Keratinocyte (primary cell): ENCODE results near the gene OPN1LW.

Experiments used
- EZH2 ChIP-seq: IDR thresholded peaks from one replicate; pipeline ENCODE4 v1.6.1; 2012; ENCODE audit warnings: inconsistent platforms, mild to moderate bottlenecking, low read length, moderate library complexity
- TF ChIP-seq, protein P1 (sequence below), 3 experiments: IDR thresholded peaks in 1 of 3; conservative IDR thresholded peaks in 1 of 3; optimal IDR thresholded peaks in 1 of 3; 2 replicates in 2 of 3; 3 replicates in 1 of 3; pipeline versions ENCODE3 to v1.5.1; 2011; ENCODE audit warnings: low read length in 3 of 3, mild to moderate bottlenecking in 3 of 3, moderate library complexity in 2 of 3, control low read depth in 1 of 3, inconsistent platforms in 1 of 3; ENCODE audit not compliant: insufficient read depth in 2 of 3; ENCODE audit errors: extremely low read depth in 1 of 3

DNA sequence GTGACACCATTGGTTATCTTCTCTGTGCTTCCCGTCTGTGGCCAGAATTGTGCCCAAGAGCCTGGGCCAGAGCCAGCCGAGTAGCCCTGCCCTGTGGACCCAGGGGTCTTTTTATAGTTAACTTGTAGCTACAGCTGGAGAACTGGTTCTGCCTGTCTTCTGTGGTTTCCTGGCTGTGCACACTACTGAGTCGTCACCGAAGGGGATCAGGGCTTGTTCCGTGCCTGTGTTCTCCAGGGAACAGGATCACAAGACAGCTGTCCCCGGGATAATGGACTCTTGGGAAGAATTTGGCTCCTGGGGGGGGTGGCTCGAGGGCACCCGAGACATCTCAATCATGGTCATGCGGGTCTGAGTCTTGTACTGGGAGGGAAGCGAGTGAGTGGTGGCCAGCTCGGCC, 22.1 kb upstream of the OPN1LW start:
- TF ChIP-seq, protein P1, sequence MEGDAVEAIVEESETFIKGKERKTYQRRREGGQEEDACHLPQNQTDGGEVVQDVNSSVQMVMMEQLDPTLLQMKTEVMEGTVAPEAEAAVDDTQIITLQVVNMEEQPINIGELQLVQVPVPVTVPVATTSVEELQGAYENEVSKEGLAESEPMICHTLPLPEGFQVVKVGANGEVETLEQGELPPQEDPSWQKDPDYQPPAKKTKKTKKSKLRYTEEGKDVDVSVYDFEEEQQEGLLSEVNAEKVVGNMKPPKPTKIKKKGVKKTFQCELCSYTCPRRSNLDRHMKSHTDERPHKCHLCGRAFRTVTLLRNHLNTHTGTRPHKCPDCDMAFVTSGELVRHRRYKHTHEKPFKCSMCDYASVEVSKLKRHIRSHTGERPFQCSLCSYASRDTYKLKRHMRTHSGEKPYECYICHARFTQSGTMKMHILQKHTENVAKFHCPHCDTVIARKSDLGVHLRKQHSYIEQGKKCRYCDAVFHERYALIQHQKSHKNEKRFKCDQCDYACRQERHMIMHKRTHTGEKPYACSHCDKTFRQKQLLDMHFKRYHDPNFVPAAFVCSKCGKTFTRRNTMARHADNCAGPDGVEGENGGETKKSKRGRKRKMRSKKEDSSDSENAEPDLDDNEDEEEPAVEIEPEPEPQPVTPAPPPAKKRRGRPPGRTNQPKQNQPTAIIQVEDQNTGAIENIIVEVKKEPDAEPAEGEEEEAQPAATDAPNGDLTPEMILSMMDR (optimal IDR thresholded peaks at IDR 0.05 in 1 of 3, IDR thresholded peaks at IDR 0.05 in 1 of 3, conservative IDR thresholded peaks at IDR 0.05 in 1 of 3; ENCODE audit: extremely low read depth in 1 of 3, insufficient read depth in 2 of 3, low read length in 3 of 3) = no peak
- no peak for TF ChIP-seq EZH2
